ENCODE data around the gene MDM2.

DNA sequence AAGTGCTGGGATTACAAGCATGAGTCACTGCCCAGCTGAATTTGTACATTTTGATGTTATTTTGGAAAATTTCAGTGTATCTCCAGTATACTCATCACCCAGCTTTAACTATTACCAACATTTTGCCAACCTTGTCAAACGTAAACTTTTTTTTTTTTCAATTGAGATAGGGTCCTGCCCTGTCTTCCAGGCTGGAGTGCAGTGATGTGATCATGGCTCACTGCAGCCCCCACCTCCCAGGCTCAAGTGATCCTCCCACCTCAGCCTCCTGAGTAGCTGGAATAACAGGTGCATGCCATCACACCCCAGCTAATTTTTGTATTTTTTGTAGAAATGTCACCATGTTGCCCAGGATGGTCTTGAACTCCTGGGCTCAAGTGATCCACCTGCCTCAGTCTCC lies 29.2 kb downstream of the MDM2 start:
- TF ChIP-seq, protein P1, sequence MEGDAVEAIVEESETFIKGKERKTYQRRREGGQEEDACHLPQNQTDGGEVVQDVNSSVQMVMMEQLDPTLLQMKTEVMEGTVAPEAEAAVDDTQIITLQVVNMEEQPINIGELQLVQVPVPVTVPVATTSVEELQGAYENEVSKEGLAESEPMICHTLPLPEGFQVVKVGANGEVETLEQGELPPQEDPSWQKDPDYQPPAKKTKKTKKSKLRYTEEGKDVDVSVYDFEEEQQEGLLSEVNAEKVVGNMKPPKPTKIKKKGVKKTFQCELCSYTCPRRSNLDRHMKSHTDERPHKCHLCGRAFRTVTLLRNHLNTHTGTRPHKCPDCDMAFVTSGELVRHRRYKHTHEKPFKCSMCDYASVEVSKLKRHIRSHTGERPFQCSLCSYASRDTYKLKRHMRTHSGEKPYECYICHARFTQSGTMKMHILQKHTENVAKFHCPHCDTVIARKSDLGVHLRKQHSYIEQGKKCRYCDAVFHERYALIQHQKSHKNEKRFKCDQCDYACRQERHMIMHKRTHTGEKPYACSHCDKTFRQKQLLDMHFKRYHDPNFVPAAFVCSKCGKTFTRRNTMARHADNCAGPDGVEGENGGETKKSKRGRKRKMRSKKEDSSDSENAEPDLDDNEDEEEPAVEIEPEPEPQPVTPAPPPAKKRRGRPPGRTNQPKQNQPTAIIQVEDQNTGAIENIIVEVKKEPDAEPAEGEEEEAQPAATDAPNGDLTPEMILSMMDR (IDR thresholded peaks at IDR 0.05) = no peak
- TF ChIP-seq POLR2A (IDR thresholded peaks at IDR 0.05) = no peak

Measured in esophagus squamous epithelium (tissue), 4 donors.